Motor neuron (in vitro differentiated cells): ENCODE measurements around the gene MTPN. TPM values are rescaled to one million over a fixed set of nuclear protein-coding genes. Genes with fewer than 3 reads are reported as not detected.
A peak's percentile ranks its signal among the peaks of the same experiment; 100 is the strongest.

Source experiments
- ATAC-seq, 8 experiments: fragments of 200-7000 bp; cut with Tn5 transposase; replicated peaks in 6 of 8; 2 replicates each; pipeline ENCODE4 v1.8.0; 2021; ENCODE audit warnings: mild to moderate bottlenecking in 8 of 8, moderate library complexity in 8 of 8
- H3K27ac ChIP-seq, 2 donors: fragments of 250-450 bp; sonication (Bioruptor Pico); 2 replicates each; pipeline ENCODE4 v1.9.0; 2021; ENCODE audit warnings: antibody characterized with exemption in 2 of 2, mild to moderate bottlenecking in 2 of 2, moderate library complexity in 1 of 2
- H3K4me1 ChIP-seq, 2 donors: fragments of 250-450 bp; sonication (Bioruptor Pico); replicated peaks in 1 of 2; 2 replicates each; pipeline ENCODE4 v1.6.1; 2021; ENCODE audit warnings: antibody characterized with exemption in 2 of 2, mild to moderate bottlenecking in 2 of 2, moderate library complexity in 1 of 2
- H3K4me3 ChIP-seq, 5 donors: fragments of 250-450 bp; sonication (Bioruptor Pico); 2 replicates each; pipeline ENCODE4 v1.9.0; 2021; ENCODE audit warnings: antibody characterized with exemption in 5 of 5, mild to moderate bottlenecking in 5 of 5, moderate library complexity in 4 of 5
- WGBS, 10 experiments: fragments of 450-650 bp; shearing (Covaris generic); methylation state at CpG; one replicate each; pipeline ENCODE4 v1.0.0; 2022; 5-methylcytosine and 5-hydroxymethylcytosine counted together
- in situ Hi-C, 9 experiments: fragments of 400-800 bp; cut with MboI; loops; one replicate each; pipeline ENCODE4 v1.15.0; 2021; ENCODE audit warnings: low sequenced_read_pairs in 9 of 9, low pct_unique_long_range_greater_than_20kb in 2 of 9; ENCODE audit not compliant: unreplicated experiment in 9 of 9
- total RNA-seq, 8 experiments: library from RNA; unstranded; fragments of 300-600 nt; gene quantifications; 2 replicates each; pipeline versions ENCODE4 v1.2.3 to v1.2.4, GENCODE V29; 2022

The MTPN gene
- total RNA-seq, 8 experiments from 2014 or later: 97.3 to 205 (median 118) TPM

DNA sequence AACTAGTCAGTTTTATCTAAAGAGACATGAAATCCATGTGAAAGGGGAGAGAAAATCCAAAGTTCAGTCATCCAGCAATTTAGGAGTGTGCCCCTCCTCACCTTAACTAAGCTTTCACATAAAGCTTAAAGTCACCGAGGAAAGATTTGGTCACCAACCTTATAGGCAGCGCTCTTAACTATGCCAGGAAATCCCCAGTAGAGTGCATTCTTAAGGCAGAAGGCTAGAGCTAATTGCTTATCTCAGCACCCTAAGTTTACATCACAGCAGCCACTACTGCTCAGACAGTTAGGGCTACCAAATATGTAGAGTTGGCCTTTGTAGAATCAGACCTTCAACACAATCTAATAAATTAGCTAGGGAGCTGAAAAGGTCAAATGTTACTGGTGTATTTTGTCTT, 47.9 kb downstream of the MTPN start:
- ATAC-seq: no peak
- Histone ChIP-seq H3K4me3 (no peak overlapping the region), H3K27ac (no peak overlapping the region), H3K4me1 (peaks cover 10 to 19% of the 10 kb centered on the region in 2 donors)
- WGBS, 10 experiments: 44 to 100% (median 78%) methylated on average over 1 to 2 of the region's 2 CpGs; no CpG with 5 or more reads in 2 of the 10 experiments
- in situ Hi-C loops: no loop called here

DNA sequence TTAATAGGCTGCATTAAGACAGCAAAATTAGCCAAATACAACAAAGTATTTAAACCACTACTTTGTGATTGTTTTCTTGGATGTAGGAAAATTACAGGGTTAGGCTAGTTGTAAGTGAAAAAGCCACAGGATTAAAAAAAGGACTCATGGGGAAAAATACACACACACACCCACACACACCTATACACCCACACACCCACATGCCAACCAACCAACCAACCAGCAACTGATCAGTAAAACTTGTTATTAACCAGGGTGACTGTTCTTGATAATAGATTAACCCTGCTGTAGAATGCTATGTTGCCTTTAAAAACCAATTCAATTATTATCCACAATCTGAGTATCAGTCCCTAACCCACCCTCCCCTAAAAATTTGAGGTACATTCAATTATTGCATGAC, 49.0 kb downstream of the MTPN start:
- in situ Hi-C loops: no loop called here
- no peak overlapping the region for H3K4me3 ChIP-seq
- no peak overlapping the region for H3K27ac ChIP-seq
- ATAC-seq: no peak
- H3K4me1 ChIP-seq: peaks cover 20 to 30% of the 10 kb centered on the region in 2 donors

DNA sequence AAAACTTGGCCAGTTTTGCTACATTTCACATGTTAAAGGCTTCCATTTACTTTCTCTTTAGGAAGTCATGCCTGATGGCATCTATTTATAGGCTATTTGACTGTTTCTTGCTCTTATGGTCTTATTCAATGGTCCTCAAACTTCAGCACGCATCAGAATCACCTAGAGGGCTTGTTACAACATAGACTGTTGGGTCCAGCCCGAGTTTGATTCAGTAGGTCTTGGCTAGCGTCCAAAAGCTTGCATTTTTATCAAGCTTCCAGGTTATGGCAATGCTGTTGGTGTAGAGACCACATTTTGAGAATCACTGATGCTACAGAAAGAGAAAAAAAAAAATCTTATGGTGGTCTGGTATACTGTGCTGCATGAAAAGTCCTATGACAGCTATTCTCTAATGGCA, 51.9 kb downstream of the MTPN start:
- no peak for ATAC-seq
- H3K27ac ChIP-seq: no peak overlapping the region
- peaks cover 11 to 25% of the 10 kb centered on the region in 2 donors for H3K4me1 ChIP-seq
- in situ Hi-C loops: no loop called here
- no peak overlapping the region for H3K4me3 ChIP-seq
- WGBS, 10 experiments: 43 to 100% (median 90%) methylated on average over 1 to 3 of the region's 3 CpGs; no CpG with 5 or more reads in 2 of the 10 experiments

DNA sequence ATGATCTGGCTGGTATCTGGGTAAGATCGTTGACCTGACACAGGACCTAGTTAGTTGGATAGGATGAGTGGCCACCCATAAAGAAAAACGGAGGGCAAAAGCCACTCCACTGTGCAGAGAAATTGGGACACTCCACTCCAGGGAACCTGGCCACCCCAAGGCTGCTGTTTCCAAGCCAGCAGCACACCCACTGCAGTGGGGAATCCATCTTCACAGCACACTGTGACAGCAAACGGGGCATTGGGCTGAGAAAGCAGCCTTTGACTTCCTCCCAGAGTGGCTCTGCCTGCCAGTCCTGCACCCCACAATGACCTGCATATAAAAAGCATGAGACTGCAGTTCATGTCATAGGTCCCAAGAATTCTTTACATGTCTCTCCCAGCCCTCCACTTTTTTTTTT, 52.9 kb downstream of the MTPN start:
- no peak overlapping the region for H3K4me3 ChIP-seq
- peak in 3 of 8 experiments; percentile 11 to 17 (median 16) for ATAC-seq
- in situ Hi-C loops: no loop called here
- H3K4me1 ChIP-seq: peaks cover 11 to 16% of the 10 kb centered on the region in 2 donors
- no peak overlapping the region for H3K27ac ChIP-seq
- WGBS, 10 experiments: 50 to 100% (median 80%) methylated on average over 1 of the region's 3 CpGs; no CpG with 5 or more reads in 3 of the 10 experiments

DNA sequence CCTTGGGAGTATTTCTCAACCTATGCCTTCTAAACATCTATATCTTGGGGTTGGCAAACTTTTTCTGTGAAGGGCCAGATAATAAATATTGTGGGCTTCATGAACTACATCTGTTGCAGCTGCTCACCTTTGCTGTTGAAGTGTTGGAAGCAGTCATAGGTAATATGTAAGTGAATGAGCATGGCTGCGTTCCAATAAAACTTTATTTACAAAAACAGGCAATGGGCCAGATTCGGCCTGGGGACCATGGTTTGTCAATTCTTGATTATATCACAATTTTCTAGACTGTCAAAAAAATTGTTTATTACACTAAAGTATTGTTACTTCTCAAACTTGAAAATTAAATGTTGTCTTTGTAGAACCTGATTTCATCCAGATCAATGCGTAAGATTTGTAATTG, 54.9 kb downstream of the MTPN start:
- in situ Hi-C loops: no loop called here
- Histone ChIP-seq H3K27ac (no peak overlapping the region), H3K4me1 (peaks cover 11 to 14% of the 10 kb centered on the region in 2 donors), H3K4me3 (no peak overlapping the region)
- ATAC-seq: no peak
- 88 to 100% (median 100%) methylated on average over 1 to 3 of the region's 3 CpGs for WGBS, 10 experiments

DNA sequence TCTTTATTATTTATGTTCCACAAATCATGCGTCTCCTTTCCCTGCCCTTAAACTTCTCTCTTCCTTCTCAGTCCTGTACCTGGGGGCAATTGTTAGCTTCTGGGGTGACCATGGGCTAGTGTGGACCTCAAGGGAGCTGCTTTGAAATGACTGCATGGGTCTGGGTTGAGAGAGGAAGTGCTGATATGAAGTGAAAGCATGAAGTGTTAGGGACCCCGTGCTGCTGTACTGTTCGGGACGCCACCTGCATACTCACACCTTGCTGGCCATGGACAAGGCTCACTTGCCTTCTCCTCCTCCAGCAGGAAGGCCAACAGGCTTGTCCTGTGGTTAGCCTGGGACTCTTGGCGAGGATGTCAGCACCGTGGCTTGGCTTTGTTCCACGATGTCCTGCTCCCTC, 56.7 kb downstream of the MTPN start:
- WGBS, 10 experiments: 78 to 100% (median 94%) methylated on average over 1 to 7 of the region's 7 CpGs; no CpG with 5 or more reads in 1 of the 10 experiments
- H3K27ac ChIP-seq: no peak overlapping the region
- in situ Hi-C loops: no loop called here
- H3K4me1 ChIP-seq: peaks cover 11 to 14% of the 10 kb centered on the region in 2 donors
- no peak overlapping the region for H3K4me3 ChIP-seq
- no peak for ATAC-seq

DNA sequence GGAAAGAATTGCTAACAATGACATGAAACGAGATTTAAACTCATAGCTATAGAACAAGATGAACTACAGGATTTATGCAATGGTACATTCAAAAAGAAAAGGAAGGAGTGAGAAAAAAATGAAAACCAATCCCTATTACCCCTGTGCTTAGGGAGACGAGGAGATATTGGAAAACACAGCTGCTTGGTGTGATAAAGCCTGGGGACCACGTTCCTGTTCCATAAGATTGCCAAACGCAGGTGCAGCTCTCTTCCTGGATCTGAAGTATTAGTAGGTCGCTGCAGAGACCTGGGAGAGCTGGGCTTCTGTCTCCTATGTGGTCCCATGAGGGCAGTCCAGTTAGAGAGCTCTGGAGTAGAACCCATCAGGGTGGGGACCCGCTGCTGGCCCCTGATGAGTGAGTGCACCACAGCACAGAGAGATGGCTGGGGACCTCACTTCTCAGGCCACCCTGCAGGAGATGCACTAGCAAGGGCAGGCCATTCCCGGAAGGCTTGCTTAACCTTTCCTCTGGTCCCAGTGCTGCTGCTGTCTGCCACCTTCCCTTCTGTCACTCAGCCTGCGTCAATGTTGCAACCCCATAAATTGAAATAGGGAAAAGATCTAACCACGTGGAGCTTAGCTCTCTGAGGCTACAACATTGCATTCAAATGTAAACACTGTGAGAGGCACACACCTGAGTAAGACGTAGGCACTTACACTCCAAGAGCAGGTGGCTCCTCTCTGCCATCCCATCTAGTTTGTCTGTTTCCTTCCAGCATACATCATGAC, 57.9 kb downstream of the MTPN start:
- ATAC-seq: no peak
- no peak overlapping the region for H3K27ac ChIP-seq
- no peak overlapping the region for H3K4me3 ChIP-seq
- in situ Hi-C loops: no loop called here
- peaks cover 11 to 12% of the 10 kb centered on the region in 2 donors for H3K4me1 ChIP-seq
- WGBS, 10 experiments: 31 to 100% (median 70%) methylated on average over 2 to 9 of the region's 10 CpGs; no CpG with 5 or more reads in 1 of the 10 experiments

DNA sequence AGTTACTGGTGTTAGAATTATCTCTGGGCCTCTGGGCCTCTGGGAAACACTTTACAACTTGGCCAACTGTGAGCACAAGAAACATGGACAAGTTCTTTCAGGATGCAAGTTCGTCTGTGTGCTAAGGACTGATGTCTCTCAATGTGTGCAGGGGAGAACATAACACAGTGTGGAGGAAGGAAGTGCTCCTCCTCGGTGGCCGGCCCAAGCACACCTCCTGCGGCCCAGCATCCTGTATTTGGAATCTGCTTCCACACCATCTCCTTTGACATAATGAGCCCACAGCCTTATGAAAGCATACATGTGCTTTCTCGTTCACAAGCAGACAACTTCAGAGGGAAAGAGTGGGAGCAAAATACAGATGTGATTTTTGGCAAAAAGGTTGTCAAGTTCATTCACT, 59.0 kb downstream of the MTPN start:
- Histone ChIP-seq H3K4me3 (no peak overlapping the region), H3K4me1 (peaks cover under 1% of the 10 kb centered on the region in 2 donors), H3K27ac (no peak overlapping the region)
- no peak for ATAC-seq
- in situ Hi-C loops: no loop called here
- WGBS, 10 experiments: 8 to 81% (median 72%) methylated on average over 1 to 5 of the region's 5 CpGs; no CpG with 5 or more reads in 2 of the 10 experiments

DNA sequence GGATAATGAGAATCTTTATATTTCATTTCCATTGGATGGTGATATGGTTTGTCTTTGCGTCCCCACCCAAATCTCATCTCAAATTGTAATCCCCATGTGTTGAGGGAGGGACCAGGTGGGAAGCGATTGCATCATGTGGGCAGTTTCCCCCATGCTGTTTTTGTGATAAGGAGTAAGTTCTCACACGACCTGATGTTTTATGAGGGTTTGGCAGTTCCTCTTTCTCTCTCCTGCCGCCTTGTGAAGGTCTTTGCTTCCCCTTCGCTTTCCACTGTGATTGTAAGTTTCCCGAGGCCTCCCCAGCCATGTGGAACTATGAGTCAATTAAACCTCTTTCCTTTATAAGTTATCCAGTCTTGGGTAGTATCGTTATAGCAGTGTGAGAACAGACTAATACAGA, 59.4 kb downstream of the MTPN start:
- 65 to 95% (median 83%) methylated on average over 1 to 5 of the region's 7 CpGs; no CpG with 5 or more reads in 2 of the 10 experiments for WGBS, 10 experiments
- ATAC-seq: no peak
- H3K27ac ChIP-seq: no peak overlapping the region
- H3K4me1 ChIP-seq: no peaks in the 10 kb centered on the region
- in situ Hi-C loops: no loop called here
- no peak overlapping the region for H3K4me3 ChIP-seq

DNA sequence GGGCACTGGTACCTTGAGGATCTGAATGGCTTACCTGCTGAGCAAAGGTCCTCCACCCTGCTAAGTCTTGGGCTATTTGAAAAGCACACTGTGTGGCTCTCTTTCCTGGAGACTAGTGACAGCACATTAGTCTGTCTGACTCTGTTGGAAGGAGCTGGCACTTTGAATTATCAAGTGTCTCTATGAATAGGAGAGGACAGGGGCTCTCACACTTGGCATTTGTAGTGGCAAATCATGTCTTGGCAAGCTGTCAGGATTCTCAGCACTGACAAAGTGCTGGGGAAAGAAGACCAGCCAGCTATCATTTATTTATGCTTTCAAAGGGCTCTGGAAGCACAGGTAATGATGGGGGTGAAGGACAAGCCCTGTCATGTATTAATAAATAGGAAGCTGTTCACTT, 62.8 kb downstream of the MTPN start:
- no peak for ATAC-seq
- H3K27ac ChIP-seq: no peak overlapping the region
- no peaks in the 10 kb centered on the region for H3K4me1 ChIP-seq
- no peak overlapping the region for H3K4me3 ChIP-seq
- in situ Hi-C loops: no loop called here

DNA sequence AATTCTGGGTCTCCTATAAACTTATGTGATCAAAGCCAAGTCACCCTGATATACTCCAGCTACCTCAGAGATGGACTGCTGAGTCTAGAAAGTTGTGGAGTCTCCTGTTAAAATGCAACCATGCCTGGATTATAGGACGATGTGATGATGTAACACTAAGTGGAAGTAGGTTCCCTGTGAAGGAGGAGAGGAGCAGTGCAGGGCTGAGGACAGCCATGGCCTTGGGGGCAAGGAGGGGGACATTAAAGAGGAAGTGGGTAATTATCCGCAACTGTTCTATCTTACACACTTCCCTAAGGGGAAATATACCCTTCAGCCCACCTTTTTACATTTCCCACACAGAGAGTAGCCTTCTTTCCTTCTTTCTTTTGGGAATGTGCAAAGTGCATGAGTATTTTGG, 63.8 kb downstream of the MTPN start:
- ATAC-seq: no peak
- in situ Hi-C loops: no loop called here

DNA sequence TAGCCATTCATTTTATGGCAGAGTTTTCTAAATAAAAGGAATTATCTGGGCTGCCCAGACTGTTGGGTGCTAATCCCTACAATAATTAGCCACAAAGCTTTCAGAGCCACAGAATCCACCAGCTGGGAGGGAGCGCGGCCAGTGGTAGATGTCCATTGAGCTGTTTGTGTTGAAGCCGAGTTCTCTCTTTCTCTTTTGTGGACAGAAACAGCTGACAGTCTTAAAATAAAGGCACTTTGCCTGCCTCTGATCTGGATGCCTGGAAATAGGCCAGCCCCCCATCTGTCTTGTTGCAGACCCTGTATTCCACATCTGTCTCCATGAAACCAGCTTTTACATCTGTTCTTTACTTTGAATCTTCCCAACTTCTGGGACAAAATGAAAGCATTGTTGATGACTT, 66.1 kb downstream of the MTPN start:
- ATAC-seq: peak in 2 of 8 experiments; percentile 21 to 38
- in situ Hi-C loops: no loop called here
- 17 to 40% (median 28%) methylated on average over 1 to 3 of the region's 3 CpGs; no CpG with 5 or more reads in 6 of the 10 experiments for WGBS, 10 experiments
- H3K27ac ChIP-seq: no peak overlapping the region
- H3K4me1 ChIP-seq: no peaks in the 10 kb centered on the region
- H3K4me3 ChIP-seq: no peak overlapping the region

More for the DNA sequence above, 63.8 kb downstream of the MTPN start:
- 80 to 100% (median 100%) methylated on average over 1 to 2 of the region's 2 CpGs; no CpG with 5 or more reads in 5 of the 10 experiments for WGBS, 10 experiments
- H3K4me3 ChIP-seq: no peak overlapping the region
- H3K27ac ChIP-seq: no peak overlapping the region
- H3K4me1 ChIP-seq: no peaks in the 10 kb centered on the region

DNA sequence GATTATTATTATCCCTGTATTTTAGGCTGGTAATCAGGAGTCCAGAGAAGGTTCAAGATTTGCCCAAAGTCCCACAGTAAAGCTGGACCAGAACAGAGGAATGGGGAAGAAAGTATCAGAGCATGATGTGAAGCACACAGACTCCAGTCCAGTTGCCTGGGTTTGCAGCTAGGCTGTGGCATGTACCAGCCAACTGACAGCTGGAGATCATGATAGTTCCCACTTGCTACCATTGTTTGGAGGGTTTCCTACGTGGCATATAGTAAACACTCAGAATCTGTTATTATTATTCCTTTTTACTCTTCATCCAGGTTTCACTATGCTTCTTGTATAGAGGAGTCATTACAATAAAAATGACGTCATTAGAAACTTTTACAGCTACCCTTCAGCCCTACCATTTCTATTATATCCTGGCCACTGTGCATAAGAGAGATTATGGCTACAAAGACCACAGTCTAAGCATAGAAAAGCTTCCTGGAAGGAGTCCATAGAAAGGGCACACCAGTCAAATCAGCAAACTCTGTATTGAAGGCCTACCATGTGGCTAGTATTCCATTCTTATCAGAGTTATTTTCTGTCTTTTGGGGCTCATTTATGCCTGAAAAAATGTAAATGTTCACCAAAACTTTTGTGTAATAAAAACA, 66.6 kb downstream of the MTPN start:
- in situ Hi-C loops: no loop called here
- ATAC-seq: no peak
- 13 to 92% (median 79%) methylated on average over 1 to 2 of the region's 2 CpGs; no CpG with 5 or more reads in 2 of the 10 experiments for WGBS, 10 experiments
- no peak overlapping the region for H3K4me3 ChIP-seq
- no peak overlapping the region for H3K27ac ChIP-seq
- no peaks in the 10 kb centered on the region for H3K4me1 ChIP-seq
